ENCODE measurements around the gene AKAP8. TPM values are rescaled to one million over a fixed set of nuclear protein-coding genes. Genes with fewer than 3 reads are reported as not detected.
A peak's percentile ranks its signal among the peaks of the same experiment; 100 is the strongest.

The AKAP8 gene
- total and polyA plus RNA-seq, 2 of the 4 experiments (the other 2 are of a cell fraction): 12.2 to 13.4 TPM

GRCh38 chr19:15421721-15422260 lies 42.2 kb upstream of the AKAP8 start:
- Histone ChIP-seq H3K4me3 (ENCODE audit: insufficient read depth, low read depth, low read length) (no peak overlapping the region), H3K79me1 (ENCODE audit: low read depth in 1 of 2, low read length in 2 of 2) (peaks cover 5 to 32% of the 10 kb centered on the region in 2 experiments; a peak in 2 of 4 replicates), H3K27ac (ENCODE audit: insufficient read depth, low read length) (peak overlapping the region; percentile 29; the same call in 1 of the 2 replicates), H2BK120ac (ENCODE audit: low read depth, low read length) (no peak overlapping the region), H3K14ac (replicated peaks; ENCODE audit: low read depth, low read length) (no peak overlapping the region), H2BK20ac (ENCODE audit: low read depth, low read length) (no peak overlapping the region), H3K23ac (ENCODE audit: low read depth, low read length) (no peak overlapping the region), H3K9me3 (ENCODE audit: control insufficient read depth, insufficient read depth, low read length) (peaks cover 5% of the 10 kb centered on the region; the same call in 1 of the 2 replicates), H2BK15ac (ENCODE audit: low read depth, low read length) (no peak overlapping the region), H3K4me2 (ENCODE audit: low read depth, low read length) (no peak overlapping the region), H3K18ac (ENCODE audit: low read depth, low read length) (no peak overlapping the region), H3K36me3 (ENCODE audit: control insufficient read depth, insufficient read depth, low read length) (peaks cover 44% of the 10 kb centered on the region), H3K56ac (ENCODE audit: extremely low read depth, insufficient read depth, low read length) (no peak overlapping the region), H2BK5ac (ENCODE audit: low read depth, low read length, poor library complexity, severe bottlenecking) (no peak overlapping the region), H4K20me1 (ENCODE audit: insufficient read depth, low read length) (peaks cover 44% of the 10 kb centered on the region), H3K9ac (ENCODE audit: low read depth, low read length) (no peak overlapping the region), H2AK5ac (ENCODE audit: low read depth, low read length) (no peak overlapping the region), H2AK9ac (replicated peaks; ENCODE audit: low read depth, low read length, poor library complexity) (peak overlapping the region; percentile 34), H4K5ac (ENCODE audit: low read depth, low read length) (no peak overlapping the region), H3K27me3 (ENCODE audit: control insufficient read depth, insufficient read depth, low read length) (no peaks in the 10 kb centered on the region), H3K4me1 (ENCODE audit: control insufficient read depth, insufficient read depth, low read length) (peaks cover 12% of the 10 kb centered on the region), H4K8ac (ENCODE audit: low read depth in 2 of 2, low read length in 2 of 2) (no peak overlapping the region), H4K91ac (ENCODE audit: insufficient read depth, low read depth, low read length) (no peak overlapping the region), H2AFZ (replicated peaks; ENCODE audit: low read length, poor library complexity) (no peak overlapping the region), H3K4ac (ENCODE audit: low read depth, low read length) (no peak overlapping the region), H3K9me1 (ENCODE audit: insufficient read depth, low read length) (peaks cover 8% of the 10 kb centered on the region; the same call in 1 of the 2 replicates)
- no TSS peak for BruUV-seq (replicated peaks)
- WGBS, 2 experiments (ENCODE audit: extremely low coverage in 2 of 2, insufficient read length in 1 of 2): 0% methylated on average over 2 of the region's 15 CpGs; no CpG with 5 or more reads in 1 of the 2 experiments
- in situ Hi-C loops (cut with MboI; ENCODE audit: low sequenced_read_pairs) (loop anchor here (25.0 kb wide), 1 partner anchor 766 kb away; the partner anchor contains the start of genes AP1M1 and FAM32A), dilution Hi-C loops (cut with HindIII; ENCODE audit: low sequenced_read_pairs, unreplicated experiment) (no loop called here), intact Hi-C loops (cut with micrococcal nuclease) (no loop called here)
- DNase-seq: no peak
- POLR2A ChIA-PET (ENCODE audit: unreplicated experiment): interaction anchor here (0.6 kb wide), 1 partner anchor 314 kb away, joined by 3 read pairs; no protein-coding TSS in a partner anchor
- ATAC-seq (ENCODE audit: low read depth): no peak
- CTCF ChIA-PET: interaction anchor here (0.5 kb wide), 1 partner anchor 9 kb away, joined by 3 read pairs; no protein-coding TSS in a partner anchor
- TF ChIP-seq CTCF (conservative IDR thresholded peaks at IDR 0.05; ENCODE audit: low read depth, low read length) (no peak), RAD21 (IDR thresholded peaks at IDR 0.05; ENCODE audit: low read length) (no peak), USF2 (IDR thresholded peaks at IDR 0.05; ENCODE audit: low read depth, low read length) (no peak), MXI1 (IDR thresholded peaks at IDR 0.05; ENCODE audit: borderline replicate concordance, low read depth, low read length) (no peak), ELK1 (IDR thresholded peaks at IDR 0.05; ENCODE audit: borderline replicate concordance, low read depth, low read length) (no peak), MAFK (IDR thresholded peaks at IDR 0.05; ENCODE audit: low read depth, low read length) (no peak), NFE2L2 (IDR thresholded peaks at IDR 0.05; ENCODE audit: low read depth, low read length) (no peak), POLR2A (IDR thresholded peaks at IDR 0.05; ENCODE audit: low read depth, low read length) (no peak), CEBPB (IDR thresholded peaks at IDR 0.05; ENCODE audit: low read depth, low read length) (no peak), CHD1 (IDR thresholded peaks at IDR 0.05; ENCODE audit: low read depth, low read length) (no peak), MAZ (IDR thresholded peaks at IDR 0.05; ENCODE audit: borderline replicate concordance, low read depth, low read length) (no peak)

Data from IMR-90 (cell line).